Ovary (tissue), 3 donors: Measurements from ENCODE around the gene TOX3.

Experiments used
- EP300 ChIP-seq: sonication (generic); formaldehyde crosslinking; IDR thresholded peaks from one replicate; pipeline ENCODE4 v1.6.1; 2017; ENCODE audit warnings: antibody characterized with exemption
- POLR2A ChIP-seq: fragments of 450-650 bp; IDR thresholded peaks from one replicate; pipeline ENCODE4 v1.6.1; 2017; ENCODE audit warnings: antibody characterized with exemption, mild to moderate bottlenecking, moderate library complexity
- TF ChIP-seq, protein P1 (sequence below), 3 donors: fragments of 450-650 bp in 2 of 3; fragments of 200-600 bp in 1 of 3; IDR thresholded peaks; one replicate each; pipeline versions ENCODE4 v1.5.1 to v1.8.0; 2016 to 2022; ENCODE audit warnings: antibody characterized with exemption in 3 of 3, mild to moderate bottlenecking in 1 of 3
- donor health status: DM: no; HTN: no; CAD: no.

DNA sequence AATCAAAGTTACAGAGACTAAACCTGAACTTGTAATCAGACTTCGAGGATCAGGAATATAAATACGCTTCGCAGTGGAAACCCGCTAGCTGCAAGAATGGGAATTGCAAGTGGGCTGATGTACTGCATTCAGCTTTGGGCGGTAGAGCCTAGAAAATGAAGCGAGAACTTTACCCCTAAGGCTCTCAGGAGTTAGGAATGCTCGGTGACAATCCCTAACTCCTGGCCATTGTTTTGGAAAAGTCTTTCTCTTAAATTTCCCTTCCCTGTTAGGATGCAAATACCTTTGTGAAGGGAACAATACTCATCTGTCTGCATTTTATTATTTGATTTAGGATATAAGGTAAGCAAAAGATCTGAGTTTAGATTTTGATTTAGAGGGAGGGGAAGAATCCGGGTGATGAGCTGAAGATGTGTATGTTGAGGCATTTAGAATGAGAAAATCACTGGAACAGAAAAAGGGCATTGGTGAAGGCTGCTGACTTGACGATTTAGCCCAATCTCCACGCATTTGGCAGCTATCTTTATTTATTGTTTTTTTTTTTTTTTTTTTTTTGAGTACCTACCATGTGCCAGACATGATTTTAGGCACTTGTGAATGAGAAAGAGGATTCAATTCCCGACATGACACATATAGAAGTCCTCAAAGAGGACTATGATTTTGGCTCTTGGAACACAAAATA lies 2.2 kb upstream of the TOX3 start:
- TF ChIP-seq POLR2A (no peak), EP300 (no peak)
- TF ChIP-seq, protein P1, sequence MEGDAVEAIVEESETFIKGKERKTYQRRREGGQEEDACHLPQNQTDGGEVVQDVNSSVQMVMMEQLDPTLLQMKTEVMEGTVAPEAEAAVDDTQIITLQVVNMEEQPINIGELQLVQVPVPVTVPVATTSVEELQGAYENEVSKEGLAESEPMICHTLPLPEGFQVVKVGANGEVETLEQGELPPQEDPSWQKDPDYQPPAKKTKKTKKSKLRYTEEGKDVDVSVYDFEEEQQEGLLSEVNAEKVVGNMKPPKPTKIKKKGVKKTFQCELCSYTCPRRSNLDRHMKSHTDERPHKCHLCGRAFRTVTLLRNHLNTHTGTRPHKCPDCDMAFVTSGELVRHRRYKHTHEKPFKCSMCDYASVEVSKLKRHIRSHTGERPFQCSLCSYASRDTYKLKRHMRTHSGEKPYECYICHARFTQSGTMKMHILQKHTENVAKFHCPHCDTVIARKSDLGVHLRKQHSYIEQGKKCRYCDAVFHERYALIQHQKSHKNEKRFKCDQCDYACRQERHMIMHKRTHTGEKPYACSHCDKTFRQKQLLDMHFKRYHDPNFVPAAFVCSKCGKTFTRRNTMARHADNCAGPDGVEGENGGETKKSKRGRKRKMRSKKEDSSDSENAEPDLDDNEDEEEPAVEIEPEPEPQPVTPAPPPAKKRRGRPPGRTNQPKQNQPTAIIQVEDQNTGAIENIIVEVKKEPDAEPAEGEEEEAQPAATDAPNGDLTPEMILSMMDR (IDR thresholded peaks at IDR 0.05) = no peak
